ENCODE data around the gene COL7A1.
A peak's percentile ranks its signal among the peaks of the same experiment; 100 is the strongest.

Gene COL7A1

GRCh38 chr3:48595075-48595525, at the start of gene COL7A1:
Gene COL7A1 (minus strand): TSS chr3:48595329. CDS start chr3:48595159, 170 bp downstream.
- no peak for DNase-seq

- no peak for DNase-seq
These were observed 47.5 kb upstream of the COL7A1 start for GRCh38 chr3:48642605-48643004.

- no peak for DNase-seq
These were observed 46.3 kb upstream of the COL7A1 start for GRCh38 chr3:48641396-48641795.

- DNase-seq, result no peak
These were observed 44.9 kb upstream of the COL7A1 start for GRCh38 chr3:48639944-48640606.

- no peak for DNase-seq
These were observed 42.2 kb upstream of the COL7A1 start for GRCh38 chr3:48637305-48637704.

- DNase-seq, result no peak
These were observed 41.1 kb upstream of the COL7A1 start for GRCh38 chr3:48636149-48636655.

GRCh38 chr3:48635222-48636021, 40.3 kb upstream of the COL7A1 start, which contains the start of gene SLC26A6:
Gene SLC26A6 (minus strand): TSS chr3:48635461. CDS start chr3:48635393, 68 bp downstream.
- peak; percentile 96 for DNase-seq

- DNase-seq, result peak; percentile 53
These were observed 39.6 kb upstream of the COL7A1 start for GRCh38 chr3:48634661-48635221.

DNA sequence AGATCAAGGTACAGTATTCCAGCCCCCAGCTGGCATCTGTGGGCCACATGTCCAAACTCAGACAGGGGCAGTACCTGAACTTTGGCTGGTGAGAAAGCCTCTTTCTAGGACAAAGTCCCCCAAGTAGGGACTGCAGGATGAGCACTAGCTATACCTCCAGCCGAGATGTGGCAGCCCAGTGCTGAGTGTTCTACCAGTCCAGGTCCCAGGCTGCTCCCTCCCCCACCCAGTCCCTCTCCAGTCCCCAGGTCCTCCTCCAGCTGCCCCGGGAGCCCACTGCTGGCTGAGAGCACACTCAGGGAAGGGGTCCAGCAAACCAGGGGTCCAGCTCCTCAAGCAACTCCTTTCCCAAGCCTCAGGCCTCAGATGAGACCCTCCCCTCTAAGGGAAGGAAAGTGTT, 38.6 kb upstream of the COL7A1 start:
- no peak for DNase-seq

- DNase-seq, result no peak
These were observed 38.1 kb upstream of the COL7A1 start for GRCh38 chr3:48633256-48633655.

- DNase-seq, result no peak
These were observed 36.7 kb upstream of the COL7A1 start for GRCh38 chr3:48631516-48632448.

GRCh38 chr3:48630833-48631232, 35.7 kb upstream of the COL7A1 start:
- DNase-seq, result no peak

GRCh38 chr3:48630407-48630806, 35.3 kb upstream of the COL7A1 start:
- DNase-seq, result no peak

- DNase-seq, result no peak
These were observed 34.8 kb upstream of the COL7A1 start for GRCh38 chr3:48629894-48630293.

- no peak for DNase-seq
These were observed 33.3 kb upstream of the COL7A1 start for GRCh38 chr3:48628277-48629017.

DNA sequence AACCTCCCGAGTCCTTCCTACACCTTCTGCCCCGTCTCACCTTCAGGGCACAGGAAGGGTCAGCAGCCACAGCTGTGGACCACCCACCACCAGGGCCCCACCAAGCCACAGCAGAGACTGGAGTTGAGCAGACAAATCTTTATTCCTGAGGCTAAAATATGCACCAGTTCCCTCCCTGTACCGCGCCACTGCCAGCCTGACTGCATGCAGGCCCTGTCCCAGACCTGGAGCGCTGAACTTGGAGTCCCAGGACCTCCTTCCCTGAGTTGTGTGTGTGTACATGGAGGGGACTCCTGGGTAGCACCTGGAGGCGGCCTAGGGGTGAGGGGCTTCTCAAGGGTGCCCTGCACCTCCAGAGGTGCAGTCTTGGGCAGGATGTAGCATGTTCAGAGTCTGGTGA, 30.5 kb upstream of the COL7A1 start:
- DNase-seq, result no peak

GRCh38 chr3:48624767-48625166, 29.6 kb upstream of the COL7A1 start:
- no peak for DNase-seq

DNA sequence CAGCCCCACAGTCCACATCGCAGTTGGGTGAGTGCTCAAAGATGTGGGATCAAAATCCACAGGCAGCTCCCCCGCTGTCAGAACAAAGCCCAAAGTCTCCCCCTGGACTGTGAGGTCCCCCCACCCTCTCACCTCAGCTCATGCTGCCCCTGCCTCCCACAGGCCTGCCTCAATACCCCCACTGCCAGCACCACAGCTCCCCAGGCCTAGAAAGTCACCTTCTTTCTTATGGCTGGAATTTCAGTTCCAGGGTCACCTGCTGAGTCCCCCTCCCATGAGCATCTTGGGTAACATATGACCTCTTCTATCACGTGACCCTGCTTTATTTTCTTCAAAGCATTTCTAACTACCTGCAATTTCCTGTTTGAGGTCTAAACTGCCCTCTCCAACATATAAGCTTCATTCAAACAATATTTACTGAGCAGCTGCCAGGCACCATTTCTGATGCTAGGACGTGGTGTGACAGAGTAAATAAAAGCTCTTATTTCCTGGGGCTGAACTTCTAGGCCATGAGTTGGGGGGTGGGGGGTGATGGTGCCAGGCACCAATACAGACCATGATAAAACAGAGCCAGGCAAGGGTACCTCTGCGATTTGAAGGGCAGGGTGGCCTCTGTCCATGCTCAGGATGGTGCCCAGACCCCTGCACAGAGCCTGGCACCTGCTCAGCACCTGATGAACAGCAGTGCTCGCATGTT, 28.9 kb upstream of the COL7A1 start:
- no peak for DNase-seq

- no peak for DNase-seq
These were observed 26.3 kb upstream of the COL7A1 start, which contains the start of gene TMEM89 for GRCh38 chr3:48621461-48621869. Gene TMEM89 (minus strand): TSS chr3:48621769. CDS start chr3:48621756, 13 bp downstream.

GRCh38 chr3:48619541-48620524, 24.7 kb upstream of the COL7A1 start:
- no peak for DNase-seq
